Left lung (tissue), 10 donors: ENCODE data around the gene UBAC1. TPM values are rescaled to one million over a fixed set of nuclear protein-coding genes. Genes with fewer than 3 reads are reported as not detected.
"Not testable (repeated sequence)": the region's sequence is repeated elsewhere in the genome, so short reads cannot be mapped to it uniquely, and the experiment has no call there.

Experiments
- ATAC-seq: fragments of 200-7000 bp; cut with Tn5 transposase; one replicate; pipeline ENCODE4 v1.9.1; 2020; ENCODE audit warnings: moderate library complexity
- DNase-seq, 4 donors: peaks; one replicate each; pipeline ENCODE4 v3.0.0-alpha.2; 2013 to 2020
- H3K27ac ChIP-seq, 2 donors: fragments of 200-600 bp; sonication (generic) in 1 of 2; one replicate each; pipeline versions ENCODE4 v1.5.0 to v1.8.0; 2020 to 2021
- H3K27me3 ChIP-seq, 2 donors: fragments of 200-600 bp; sonication (generic) in 1 of 2; one replicate each; pipeline versions ENCODE4 v1.5.0 to v1.8.0; 2020 to 2021
- H3K36me3 ChIP-seq, 2 donors: fragments of 200-600 bp; sonication (generic) in 1 of 2; one replicate each; pipeline versions ENCODE4 v1.5.0 to v1.8.0; 2020 to 2021
- H3K4me1 ChIP-seq, 2 donors: fragments of 200-600 bp; one replicate each; pipeline ENCODE4 v1.8.0; 2021
- H3K4me3 ChIP-seq, 2 donors: fragments of 200-600 bp; sonication (generic) in 1 of 2; one replicate each; pipeline versions ENCODE4 v1.5.0 to v1.8.0; 2020 to 2021; ENCODE audit warnings: mild to moderate bottlenecking in 1 of 2
- H3K9me3 ChIP-seq, 2 donors: fragments of 200-600 bp; sonication (generic) in 1 of 2; one replicate each; pipeline versions ENCODE4 v1.5.0 to v1.8.0; 2020 to 2021
- CTCF ChIP-seq, 2 donors: fragments of 200-600 bp; sonication (generic) in 1 of 2; IDR thresholded peaks; one replicate each; pipeline versions ENCODE4 v1.5.0 to v1.8.0; 2021; ENCODE audit warnings: antibody characterized with exemption in 2 of 2
- intact Hi-C, 2 donors: fragments of 100-400 bp; cut with DNase I; formaldehyde crosslinking; loops; one replicate each; pipeline versions ENCODE4 v1.11.2 to v1.14.2; 2022
- polyA plus RNA-seq, 6 donors: library from polyadenylated mRNA; unstranded; fragments of 120-200 nt; gene quantifications; one replicate each; pipeline ENCODE4 v1.2.1, GENCODE V29; 2013; ENCODE audit not compliant: insufficient read length in 6 of 6
- total RNA-seq, 2 donors: library from RNA; stranded (reverse); fragmentation: NEBNext Ultra II Directional; extraction: Animal tissue kit (Norgen Biotek cat#: 25700); gene quantifications; one replicate each; pipeline ENCODE4 v1.2.1, GENCODE V29; 2021
- donor health status: DM: no; HTN: yes; CAD: no.
- donor health status: DM: no; HTN: no; CAD: no.

UBAC1 gene
- total and polyA plus RNA-seq, 8 donors, result 28.5 to 40.2 (median 33.5) TPM

GRCh38 chr9:135896626-135897025 is 64.5 kb downstream of the UBAC1 start:
- H3K9me3 ChIP-seq, result no peaks in the 10 kb centered on the region
- no peak for DNase-seq
- H3K36me3 ChIP-seq, result no peaks in the 10 kb centered on the region
- H3K4me1 ChIP-seq, result peaks cover 0 to 7% of the 10 kb centered on the region in 2 donors
- H3K4me3 ChIP-seq, result no peak overlapping the region
- H3K27me3 ChIP-seq, result no peaks in the 10 kb centered on the region
- ATAC-seq, result no peak
- intact Hi-C loops, result no loop called here
- no peak for TF ChIP-seq CTCF (IDR thresholded peaks at IDR 0.05)
- no peak overlapping the region for H3K27ac ChIP-seq

GRCh38 chr9:135896205-135896604 is 65.0 kb downstream of the UBAC1 start:
- no peak for ATAC-seq
- peaks cover 0 to 7% of the 10 kb centered on the region in 2 donors for H3K4me1 ChIP-seq

GRCh38 chr9:135895202-135895848 is 65.8 kb downstream of the UBAC1 start:
- no peak for ATAC-seq

More at GRCh38 chr9:135896205-135896604, 65.0 kb downstream of the UBAC1 start:
- intact Hi-C loops, result no loop called here
- H3K9me3 ChIP-seq, result no peaks in the 10 kb centered on the region
- no peak for TF ChIP-seq CTCF (IDR thresholded peaks at IDR 0.05)
- no peak overlapping the region for H3K27ac ChIP-seq
- H3K4me3 ChIP-seq, result no peak overlapping the region
- H3K27me3 ChIP-seq, result no peaks in the 10 kb centered on the region
- DNase-seq, result no peak
- H3K36me3 ChIP-seq, result no peaks in the 10 kb centered on the region

GRCh38 chr9:135893104-135893503 is 68.1 kb downstream of the UBAC1 start:
- intact Hi-C loops, result no loop called here
- H3K9me3 ChIP-seq, result no peaks in the 10 kb centered on the region
- H3K27me3 ChIP-seq, result no peaks in the 10 kb centered on the region
- H3K4me1 ChIP-seq, result peaks cover 4 to 28% of the 10 kb centered on the region in 2 donors
- no peak for TF ChIP-seq CTCF (IDR thresholded peaks at IDR 0.05)
- H3K27ac ChIP-seq, result no peak overlapping the region
- ATAC-seq (no peak), DNase-seq (no peak)
- H3K4me3 ChIP-seq, result no peak overlapping the region
- H3K36me3 ChIP-seq, result no peaks in the 10 kb centered on the region

More at GRCh38 chr9:135895202-135895848, 65.8 kb downstream of the UBAC1 start:
- Histone ChIP-seq H3K27ac (no peak overlapping the region), H3K36me3 (no peaks in the 10 kb centered on the region), H3K4me1 (peaks cover 0 to 16% of the 10 kb centered on the region in 2 donors), H3K4me3 (no peak overlapping the region), H3K27me3 (no peaks in the 10 kb centered on the region), H3K9me3 (no peaks in the 10 kb centered on the region)
- no peak for TF ChIP-seq CTCF (IDR thresholded peaks at IDR 0.05)
- DNase-seq, result no peak
- intact Hi-C loops, result no loop called here

- not testable (repeated sequence) for ATAC-seq
Measured at GRCh38 chr9:135892327-135892726, 68.8 kb downstream of the UBAC1 start.

More at GRCh38 chr9:135892327-135892726, 68.8 kb downstream of the UBAC1 start:
- peaks cover 12 to 35% of the 10 kb centered on the region in 2 donors for H3K4me1 ChIP-seq
- intact Hi-C loops, H3K4me3 ChIP-seq, H3K36me3 ChIP-seq, H3K27me3 ChIP-seq, H3K27ac ChIP-seq, H3K9me3 ChIP-seq, DNase-seq: not testable (repeated sequence)
